Kidney (tissue), 14 donors: Measurements from ENCODE around the gene CCDC34. TPM values are rescaled to one million over a fixed set of nuclear protein-coding genes. Genes with fewer than 3 reads are reported as not detected.

Experiments used
- DNase-seq, 5 donors: peaks; one replicate each; pipeline ENCODE4 v3.0.0-alpha.2; 2013 to 2020
- FAIRE-seq: peaks from 2 replicates; lab custom pipeline; 2012; peaks lifted over from hg19 to GRCh38; lab: Jason Lieb, UNC
- H3K27ac ChIP-seq, 2 donors: one replicate each; pipeline ENCODE4 v1.7.0; 2013; ENCODE audit warnings: low read depth in 2 of 2, low read length in 2 of 2, inconsistent platforms in 1 of 2
- H3K27me3 ChIP-seq: one replicate; pipeline ENCODE4 v1.7.1; 2013; ENCODE audit warnings: low read length, inconsistent platforms; ENCODE audit not compliant: control insufficient read depth, insufficient read depth
- H3K36me3 ChIP-seq, 3 donors: one replicate each; pipeline versions ENCODE4 v1.7.0 to v1.7.1; 2013; ENCODE audit warnings: low read length in 3 of 3, control low read depth in 1 of 3, inconsistent platforms in 1 of 3; ENCODE audit not compliant: insufficient read depth in 3 of 3, control insufficient read depth in 2 of 3
- H3K4me1 ChIP-seq, 3 donors: one replicate each; pipeline versions ENCODE4 v1.7.0 to v1.7.1; 2013; ENCODE audit warnings: low read length in 3 of 3, inconsistent platforms in 1 of 3, low read depth in 1 of 3; ENCODE audit not compliant: control insufficient read depth in 2 of 3, insufficient read depth in 2 of 3
- H3K4me3 ChIP-seq, 3 donors: one replicate each; pipeline versions ENCODE4 v1.7.0 to v1.8.1; 2013; ENCODE audit warnings: low read length in 3 of 3, control low read depth in 1 of 3, inconsistent platforms in 1 of 3
- H3K9ac ChIP-seq, 3 donors: one replicate each; pipeline versions ENCODE4 v1.7.0 to v1.7.1; 2013; ENCODE audit warnings: low read length in 3 of 3, control low read depth in 1 of 3, inconsistent platforms in 1 of 3
- H3K9me3 ChIP-seq, 3 donors: one replicate each; pipeline versions ENCODE4 v1.7.0 to v1.7.1; 2013; ENCODE audit warnings: low read length in 3 of 3, control low read depth in 1 of 3, inconsistent platforms in 1 of 3; ENCODE audit not compliant: control insufficient read depth in 2 of 3, insufficient read depth in 1 of 3
- intact Hi-C: fragments of 100-400 bp; cut with DNase I; formaldehyde crosslinking; loops from one replicate; pipeline ENCODE4 v1.11.1; 2022
- polyA plus RNA-seq: library from polyadenylated mRNA; stranded (reverse); fragments of 350-450 nt; fragmentation: Illumina TruSeq; extraction: RNeasy Lipid Tissue Mini Kit (QIAGEN cat#74804); gene quantifications from one replicate; pipeline ENCODE4 v1.2.3, GENCODE V29; 2014; ENCODE audit warnings: low read depth, low replicate concordance; ENCODE audit not compliant: insufficient read depth
- total RNA-seq: library from RNA; stranded (reverse); fragmentation: NEBNext Ultra II Directional; extraction: Animal tissue kit (Norgen Biotek cat#: 25700); gene quantifications from one replicate; pipeline ENCODE4 v1.2.1, GENCODE V29; 2021
- TF ChIP-seq, protein P1 (sequence below): IDR thresholded peaks from 3 replicates; pipeline ENCODE4 v1.5.1; 2012; ENCODE audit warnings: mild to moderate bottlenecking, moderate library complexity, borderline replicate concordance; ENCODE audit not compliant: insufficient read depth; ENCODE audit errors: extremely low read depth
- donor health status: control.
- donor health status: control.
- donor health status: control.
- donor health status: control.
- donor health status: control.
- donor health status: DM: yes; HTN: yes; CAD: no.
- donor health status: Normal renal cell carcinoma (clear cell type).

CCDC34 gene
- total and polyA plus RNA-seq, 2 donors from 2014 or later = 5.4 to 6.0 TPM

DNA sequence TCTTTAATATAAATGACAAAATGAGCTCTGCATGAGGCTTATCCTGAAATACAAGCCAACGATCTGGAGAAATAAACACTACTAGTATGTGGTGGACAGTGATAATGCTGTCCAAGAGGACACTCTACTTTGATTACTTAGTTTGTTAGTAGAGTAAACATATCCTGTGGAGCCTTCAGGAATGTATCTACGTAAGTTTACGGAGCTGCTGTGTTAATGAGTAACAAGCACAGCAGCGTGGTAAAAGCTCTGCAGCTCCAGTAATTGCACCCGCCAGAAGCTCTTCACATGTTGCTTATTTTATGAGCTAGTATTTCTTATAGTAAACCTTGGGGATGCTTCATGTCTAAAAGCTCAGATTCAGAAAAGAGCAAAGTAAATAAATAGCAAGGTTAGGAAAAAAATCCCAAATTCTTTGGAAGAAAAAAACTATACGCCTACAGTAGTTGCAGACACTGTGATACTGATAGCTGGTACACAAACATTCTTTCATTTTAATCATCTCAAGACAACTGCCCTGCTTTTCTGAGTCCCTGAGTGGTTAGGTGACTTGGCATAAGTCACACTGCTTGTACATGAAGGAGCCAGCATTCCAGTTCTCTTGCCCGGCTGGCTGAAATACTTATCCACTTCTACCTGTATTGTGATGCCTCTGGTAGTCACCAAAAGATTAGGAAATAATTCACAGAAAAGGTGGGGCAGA is 32.7 kb upstream of the CCDC34 start:
- no peaks in the 10 kb centered on the region for H3K9me3 ChIP-seq
- DNase-seq (peak in 3 of 5 donors; percentile 51 to 89 (median 89)), FAIRE-seq (no peak)
- H3K4me1 ChIP-seq = peaks cover 25 to 49% (median 28%) of the 10 kb centered on the region in 3 donors
- peak overlapping the region; percentile 60 to 88 for H3K27ac ChIP-seq
- peak overlapping the region in 2 of 3 donors; percentile 9 to 15 for H3K4me3 ChIP-seq
- intact Hi-C loops = no loop called here
- TF ChIP-seq, protein P1, sequence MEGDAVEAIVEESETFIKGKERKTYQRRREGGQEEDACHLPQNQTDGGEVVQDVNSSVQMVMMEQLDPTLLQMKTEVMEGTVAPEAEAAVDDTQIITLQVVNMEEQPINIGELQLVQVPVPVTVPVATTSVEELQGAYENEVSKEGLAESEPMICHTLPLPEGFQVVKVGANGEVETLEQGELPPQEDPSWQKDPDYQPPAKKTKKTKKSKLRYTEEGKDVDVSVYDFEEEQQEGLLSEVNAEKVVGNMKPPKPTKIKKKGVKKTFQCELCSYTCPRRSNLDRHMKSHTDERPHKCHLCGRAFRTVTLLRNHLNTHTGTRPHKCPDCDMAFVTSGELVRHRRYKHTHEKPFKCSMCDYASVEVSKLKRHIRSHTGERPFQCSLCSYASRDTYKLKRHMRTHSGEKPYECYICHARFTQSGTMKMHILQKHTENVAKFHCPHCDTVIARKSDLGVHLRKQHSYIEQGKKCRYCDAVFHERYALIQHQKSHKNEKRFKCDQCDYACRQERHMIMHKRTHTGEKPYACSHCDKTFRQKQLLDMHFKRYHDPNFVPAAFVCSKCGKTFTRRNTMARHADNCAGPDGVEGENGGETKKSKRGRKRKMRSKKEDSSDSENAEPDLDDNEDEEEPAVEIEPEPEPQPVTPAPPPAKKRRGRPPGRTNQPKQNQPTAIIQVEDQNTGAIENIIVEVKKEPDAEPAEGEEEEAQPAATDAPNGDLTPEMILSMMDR = no peak
- H3K9ac ChIP-seq = peak overlapping the region in 1 of 3 donors; percentile 20
- H3K36me3 ChIP-seq = no peaks in the 10 kb centered on the region
- H3K27me3 ChIP-seq = no peaks in the 10 kb centered on the region

DNA sequence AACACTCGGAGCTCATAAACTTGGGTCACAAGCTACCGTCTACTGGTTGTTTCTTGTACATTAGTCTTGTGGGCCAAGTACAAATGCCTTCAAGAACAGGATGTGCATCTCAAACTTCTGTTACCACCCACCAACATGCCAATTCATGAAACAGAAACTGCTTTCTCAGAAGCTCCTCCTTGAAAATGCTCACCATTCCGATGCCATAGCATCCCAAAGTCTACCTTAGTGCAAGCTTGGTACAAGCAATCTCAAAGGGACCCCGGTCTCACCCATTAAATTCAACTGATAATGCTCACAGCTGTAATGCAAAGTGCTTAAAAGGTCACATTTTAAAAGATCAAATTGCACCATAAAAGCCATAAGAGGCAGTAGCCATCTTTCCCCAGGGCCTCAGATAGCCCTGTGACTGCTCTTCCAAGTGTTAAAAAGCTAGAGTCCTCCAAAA is 31.8 kb upstream of the CCDC34 start:
- peak in 2 of 5 donors; percentile 29 to 35 for DNase-seq
- no peak for FAIRE-seq
- no peaks in the 10 kb centered on the region for H3K36me3 ChIP-seq
- peaks cover 27 to 57% (median 28%) of the 10 kb centered on the region in 3 donors for H3K4me1 ChIP-seq
- no peaks in the 10 kb centered on the region for H3K9me3 ChIP-seq
- H3K9ac ChIP-seq = no peak overlapping the region
- intact Hi-C loops = no loop called here
- no peak overlapping the region for H3K4me3 ChIP-seq
- peak overlapping the region in 1 of 2 donors; percentile 53 for H3K27ac ChIP-seq
- TF ChIP-seq, protein P1 = no peak
- no peaks in the 10 kb centered on the region for H3K27me3 ChIP-seq

DNA sequence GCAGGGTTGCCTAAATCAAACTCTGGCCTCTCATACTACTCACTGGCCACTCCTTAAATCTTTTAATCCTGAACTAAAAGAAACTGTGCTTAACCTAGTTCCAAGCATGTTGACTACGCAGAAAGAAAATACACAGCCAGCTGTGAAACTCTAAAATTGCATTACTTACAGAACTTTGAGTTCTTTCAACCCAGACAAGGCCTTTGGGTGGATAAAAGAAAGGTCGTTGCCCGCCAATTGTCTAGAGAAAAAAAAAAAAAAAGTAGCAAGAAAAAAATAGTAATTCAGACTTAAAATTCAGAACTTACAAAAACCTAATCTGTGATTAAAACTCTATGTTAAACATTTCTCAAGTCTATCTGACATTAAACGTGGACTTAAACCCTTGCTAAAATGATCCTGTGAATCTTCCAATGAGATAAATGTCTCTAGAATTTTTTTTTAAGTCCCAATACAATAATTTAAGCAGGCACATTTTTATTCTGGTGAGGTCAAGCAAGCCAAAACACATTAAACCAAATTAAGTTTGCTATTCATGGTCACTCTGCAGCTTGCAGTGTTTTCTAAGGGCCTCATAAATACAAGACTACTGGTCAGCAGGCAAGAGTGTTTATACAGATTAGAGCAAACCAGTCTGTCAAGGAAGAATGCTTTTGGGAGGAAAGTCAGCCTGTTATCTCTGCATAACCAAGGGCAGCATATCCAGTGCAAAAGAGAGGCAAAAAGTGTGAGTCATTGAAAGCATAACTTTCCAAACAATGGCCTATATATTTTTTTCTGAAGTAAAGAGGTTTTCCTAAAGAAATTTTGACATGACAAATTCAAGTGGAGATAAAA is 29.5 kb upstream of the CCDC34 start:
- peak; percentile 33 for FAIRE-seq
- Histone ChIP-seq H3K27ac (peak overlapping the region; percentile 51 to 65), H3K27me3 (no peaks in the 10 kb centered on the region)

More for the DNA sequence above, 29.5 kb upstream of the CCDC34 start:
- Histone ChIP-seq H3K9me3 (no peaks in the 10 kb centered on the region), H3K4me1 (peaks cover 23 to 65% (median 28%) of the 10 kb centered on the region in 3 donors), H3K9ac (peak overlapping the region in 1 of 3 donors; percentile 51), H3K36me3 (peaks cover 0 to 4% (median 0%) of the 10 kb centered on the region in 3 donors), H3K4me3 (no peak overlapping the region)
- intact Hi-C loops = no loop called here
- peak in 2 of 5 donors; percentile 68 to 82 for DNase-seq
- TF ChIP-seq, protein P1 = no peak
